Liver (tissue), 9 donors: ENCODE data around the gene TMEM89. TPM values are rescaled to one million over a fixed set of nuclear protein-coding genes. Genes with fewer than 3 reads are reported as not detected.

Source experiments
- DNase-seq: peaks from one replicate; pipeline ENCODE4 v3.0.0-alpha.2; 2017; ENCODE audit warnings: low spot score
- H3K27ac ChIP-seq, 2 donors: one replicate each; pipeline ENCODE4 v1.7.0; 2013; ENCODE audit warnings: inconsistent platforms in 2 of 2, low read length in 2 of 2, control low read depth in 1 of 2, low read depth in 1 of 2, mild to moderate bottlenecking in 1 of 2
- H3K27me3 ChIP-seq, 4 donors: one replicate each; pipeline versions ENCODE4 v1.6.1 to v1.7.0; 2013; ENCODE audit warnings: low read length in 3 of 4, inconsistent platforms in 1 of 4, mild to moderate bottlenecking in 1 of 4, moderate library complexity in 1 of 4; ENCODE audit not compliant: control insufficient read depth in 4 of 4, insufficient read depth in 4 of 4
- H3K36me3 ChIP-seq, 4 donors: one replicate each; pipeline versions ENCODE4 v1.6.1 to v1.7.0; 2013; ENCODE audit warnings: low read length in 3 of 4, mild to moderate bottlenecking in 3 of 4, low read depth in 1 of 4, moderate library complexity in 1 of 4; ENCODE audit not compliant: control insufficient read depth in 4 of 4, insufficient read depth in 3 of 4
- H3K4me1 ChIP-seq, 4 donors: one replicate each; pipeline versions ENCODE4 v1.6.1 to v1.7.0; 2013; ENCODE audit warnings: low read length in 3 of 4, mild to moderate bottlenecking in 3 of 4, moderate library complexity in 1 of 4; ENCODE audit not compliant: control insufficient read depth in 4 of 4, insufficient read depth in 4 of 4
- H3K4me3 ChIP-seq, 3 donors: one replicate each; pipeline versions ENCODE4 v1.6.1 to v1.7.0; 2013; ENCODE audit warnings: low read length in 3 of 3, control low read depth in 1 of 3, low read depth in 1 of 3, mild to moderate bottlenecking in 1 of 3
- H3K9ac ChIP-seq, 2 donors: one replicate each; pipeline ENCODE4 v1.7.0; 2013; ENCODE audit warnings: low read length in 2 of 2, mild to moderate bottlenecking in 2 of 2, moderate library complexity in 2 of 2, control low read depth in 1 of 2, low read depth in 1 of 2
- H3K9me3 ChIP-seq, 4 donors: one replicate each; pipeline versions ENCODE4 v1.6.1 to v1.7.0; 2013; ENCODE audit warnings: low read length in 3 of 4; ENCODE audit not compliant: control insufficient read depth in 4 of 4
- EGR1 ChIP-seq, 2 donors: IDR thresholded peaks; 2 replicates each; pipeline ENCODE4 v1.6.1; 2016 to 2018; ENCODE audit warnings: antibody characterized with exemption in 2 of 2, low read depth in 2 of 2
- FOXA1 ChIP-seq: IDR thresholded peaks from 2 replicates; pipeline ENCODE4 v1.6.1; 2016; ENCODE audit warnings: antibody characterized with exemption
- FOXA2 ChIP-seq: IDR thresholded peaks from 2 replicates; pipeline ENCODE4 v1.6.1; 2016; ENCODE audit warnings: antibody characterized with exemption
- GABPA ChIP-seq, 2 donors: IDR thresholded peaks in 1 of 2; conservative IDR thresholded peaks in 1 of 2; 2 replicates each; pipeline ENCODE4 v1.6.1; 2016; ENCODE audit warnings: antibody characterized with exemption in 2 of 2, mild to moderate bottlenecking in 1 of 2, moderate library complexity in 1 of 2
- HNF4A ChIP-seq, 2 donors: conservative IDR thresholded peaks; 2 replicates each; pipeline ENCODE4 v1.6.1; 2016; ENCODE audit warnings: antibody characterized with exemption in 2 of 2, mild to moderate bottlenecking in 2 of 2
- HNF4G ChIP-seq: IDR thresholded peaks from 2 replicates; pipeline ENCODE4 v1.6.1; 2016; ENCODE audit warnings: antibody characterized with exemption
- JUND ChIP-seq, 2 donors: IDR thresholded peaks; 2 replicates each; pipeline ENCODE4 v1.6.1; 2016; ENCODE audit warnings: antibody characterized with exemption in 2 of 2
- MAX ChIP-seq: IDR thresholded peaks from 2 replicates; pipeline ENCODE4 v1.6.1; 2016; ENCODE audit warnings: antibody characterized with exemption
- NR2F2 ChIP-seq: IDR thresholded peaks from 2 replicates; pipeline ENCODE4 v1.6.1; 2016; ENCODE audit warnings: antibody characterized with exemption
- RAD21 ChIP-seq, 2 donors: IDR thresholded peaks; 2 replicates each; pipeline ENCODE4 v1.6.1; 2016; ENCODE audit warnings: antibody characterized with exemption in 2 of 2, mild to moderate bottlenecking in 2 of 2
- REST ChIP-seq: IDR thresholded peaks from 2 replicates; pipeline ENCODE4 v1.6.1; 2016; ENCODE audit warnings: antibody characterized with exemption, mild to moderate bottlenecking
- RXRA ChIP-seq, 2 donors: IDR thresholded peaks; 2 replicates each; pipeline ENCODE4 v1.6.1; 2017 to 2018; ENCODE audit warnings: antibody characterized with exemption in 2 of 2, mild to moderate bottlenecking in 1 of 2
- SP1 ChIP-seq: IDR thresholded peaks from 2 replicates; pipeline ENCODE4 v1.6.1; 2018; ENCODE audit warnings: antibody characterized with exemption, mild to moderate bottlenecking
- TAF1 ChIP-seq: conservative IDR thresholded peaks from 2 replicates; pipeline ENCODE4 v1.6.1; 2016; ENCODE audit warnings: antibody characterized with exemption, mild to moderate bottlenecking
- YY1 ChIP-seq: IDR thresholded peaks from 2 replicates; pipeline ENCODE4 v1.6.1; 2016; ENCODE audit warnings: antibody characterized with exemption, mild to moderate bottlenecking
- ZBTB33 ChIP-seq: IDR thresholded peaks from 2 replicates; pipeline ENCODE4 v1.6.1; 2016; ENCODE audit warnings: antibody characterized with exemption
- WGBS: extraction: QIAGEN DNeasy Blood & Tissue Kit; methylation state at CpG from one replicate; pipeline ENCODE4 v1.1.7; 2013; 5-methylcytosine and 5-hydroxymethylcytosine counted together
- polyA plus RNA-seq, 2 donors: library from polyadenylated mRNA; stranded (reverse) in 1 of 2; unstranded in 1 of 2; fragments of 200-250 nt in 1 of 2; fragments of >200 nt in 1 of 2; fragmentation: Nextera tagmentation in 1 of 2; extraction: Ambion mirVana in 1 of 2; gene quantifications; one replicate each; pipeline versions ENCODE4 v1.2.1 to v1.2.3, GENCODE V29; 2013 to 2015
- total RNA-seq, 2 donors: library from RNA; depleted of rRNA; stranded (reverse); fragments of >200 nt; gene quantifications; one replicate each; pipeline ENCODE4 v1.2.3, GENCODE V29; 2014
- TF ChIP-seq, protein P1 (sequence below): fragments of 150-350 bp; IDR thresholded peaks from 2 replicates; pipeline ENCODE4 v1.5.1; 2017; ENCODE audit warnings: improper control_type of control experiment, low read depth, low read length; ENCODE audit not compliant: missing input control
- TF ChIP-seq, protein P2 (sequence below): IDR thresholded peaks from 2 replicates; pipeline ENCODE4 v1.6.1; 2016; ENCODE audit warnings: antibody characterized with exemption
- donor health status: healthy.
- donor health status: healthy.
- donor health status: healthy.
- donor health status: healthy.
- donor health status: healthy.

Gene TMEM89
- total and polyA plus RNA-seq, 4 donors = not detected

- TF ChIP-seq, protein P1, sequence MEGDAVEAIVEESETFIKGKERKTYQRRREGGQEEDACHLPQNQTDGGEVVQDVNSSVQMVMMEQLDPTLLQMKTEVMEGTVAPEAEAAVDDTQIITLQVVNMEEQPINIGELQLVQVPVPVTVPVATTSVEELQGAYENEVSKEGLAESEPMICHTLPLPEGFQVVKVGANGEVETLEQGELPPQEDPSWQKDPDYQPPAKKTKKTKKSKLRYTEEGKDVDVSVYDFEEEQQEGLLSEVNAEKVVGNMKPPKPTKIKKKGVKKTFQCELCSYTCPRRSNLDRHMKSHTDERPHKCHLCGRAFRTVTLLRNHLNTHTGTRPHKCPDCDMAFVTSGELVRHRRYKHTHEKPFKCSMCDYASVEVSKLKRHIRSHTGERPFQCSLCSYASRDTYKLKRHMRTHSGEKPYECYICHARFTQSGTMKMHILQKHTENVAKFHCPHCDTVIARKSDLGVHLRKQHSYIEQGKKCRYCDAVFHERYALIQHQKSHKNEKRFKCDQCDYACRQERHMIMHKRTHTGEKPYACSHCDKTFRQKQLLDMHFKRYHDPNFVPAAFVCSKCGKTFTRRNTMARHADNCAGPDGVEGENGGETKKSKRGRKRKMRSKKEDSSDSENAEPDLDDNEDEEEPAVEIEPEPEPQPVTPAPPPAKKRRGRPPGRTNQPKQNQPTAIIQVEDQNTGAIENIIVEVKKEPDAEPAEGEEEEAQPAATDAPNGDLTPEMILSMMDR = no peak
- TF ChIP-seq JUND (IDR thresholded peaks at IDR 0.05) (no peak), NR2F2 (no peak), GABPA (IDR thresholded peaks at IDR 0.05 in 1 of 2, conservative IDR thresholded peaks at IDR 0.05 in 1 of 2) (no peak), RAD21 (IDR thresholded peaks at IDR 0.05) (no peak)
These were observed 14.6 kb upstream of the TMEM89 start (continued) for GRCh38 chr3:48636149-48636655.

DNA sequence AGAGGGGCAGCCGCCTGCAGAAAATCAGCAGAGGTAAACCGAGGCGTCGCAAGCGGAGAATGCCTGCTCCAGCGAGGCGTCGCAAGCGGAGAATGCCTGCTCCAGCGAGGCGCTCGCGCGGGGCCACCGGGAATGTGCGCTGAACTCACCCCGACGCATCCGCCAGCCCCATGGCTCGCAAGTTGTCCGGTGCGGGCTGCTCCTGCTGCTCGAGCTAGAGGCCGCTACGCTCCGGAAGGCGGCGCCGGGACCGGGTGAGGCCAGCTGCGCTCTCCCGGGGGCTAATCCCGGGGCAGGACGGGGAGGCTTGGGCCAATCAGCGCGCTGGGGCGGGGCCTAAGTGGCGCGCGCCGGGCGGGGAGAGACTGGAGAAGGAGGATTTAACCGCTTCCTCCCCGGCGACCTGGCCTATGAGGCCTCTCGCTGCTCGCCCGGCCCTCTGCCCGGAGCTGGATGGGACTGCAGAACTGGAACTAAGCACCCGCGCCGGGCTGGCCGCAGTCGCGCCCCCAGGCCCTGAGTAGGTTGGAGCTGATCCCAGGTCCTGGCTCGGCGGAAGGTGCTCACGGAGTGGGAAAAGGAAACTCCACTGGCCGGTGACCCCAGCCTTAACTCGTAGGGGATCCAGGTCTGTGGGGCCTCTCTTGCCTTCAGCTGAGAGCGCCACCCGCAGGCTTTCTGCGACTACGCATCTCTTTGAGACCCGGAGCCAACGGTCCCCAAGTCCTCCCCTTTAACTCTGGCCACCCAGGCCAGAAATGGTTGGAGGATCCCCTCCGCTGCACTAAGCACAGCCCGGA is 13.9 kb upstream of the TMEM89 start, which contains the start of gene SLC26A6:
TSS of gene SLC26A6 (minus strand) at position 240 of the 800 bp plus-strand sequence. CDS start at position 172, 68 bp downstream.
- peak within 1 kb of the TSS; percentile 53 to 71 for H3K27ac ChIP-seq
- WGBS = 1% methylated on average over 68 of the region's 68 CpGs

More for the DNA sequence above, 13.9 kb upstream of the TMEM89 start, which contains the start of gene SLC26A6:
- peak within 1 kb of the TSS; percentile 42 to 83 for H3K9ac ChIP-seq
- H3K27me3 ChIP-seq = no peaks in the 10 kb centered on the region
- no peaks in the 10 kb centered on the region for H3K9me3 ChIP-seq
- peaks cover 0 to 9% (median 2%) of the 10 kb centered on the region in 4 donors for H3K36me3 ChIP-seq
- peak; percentile 57 for TF ChIP-seq REST
- TF ChIP-seq JUND (IDR thresholded peaks at IDR 0.05) = no peak
- TF ChIP-seq TAF1 = no peak
- TF ChIP-seq MAX = no peak
- no peak for TF ChIP-seq FOXA2
- TF ChIP-seq SP1 = peak; percentile 81
- peak in 1 of 2 donors; percentile 69 for TF ChIP-seq GABPA (IDR thresholded peaks at IDR 0.05 in 1 of 2, conservative IDR thresholded peaks at IDR 0.05 in 1 of 2)
- no peak for TF ChIP-seq RXRA (IDR thresholded peaks at IDR 0.05)
- TF ChIP-seq EGR1 (IDR thresholded peaks at IDR 0.05; ENCODE audit: low read depth in 2 of 2) = no peak
- TF ChIP-seq, protein P1 = peak; percentile 39
- TF ChIP-seq NR2F2 = peak; percentile 28
- TF ChIP-seq YY1 = no peak
- TF ChIP-seq RAD21 (IDR thresholded peaks at IDR 0.05) = peak in 1 of 2 donors; percentile 55
- no peak for TF ChIP-seq HNF4A (conservative IDR thresholded peaks at IDR 0.05)
- TF ChIP-seq ZBTB33 = no peak
- TF ChIP-seq FOXA1 = no peak
- no peak for TF ChIP-seq HNF4G
- TF ChIP-seq, protein P2, sequence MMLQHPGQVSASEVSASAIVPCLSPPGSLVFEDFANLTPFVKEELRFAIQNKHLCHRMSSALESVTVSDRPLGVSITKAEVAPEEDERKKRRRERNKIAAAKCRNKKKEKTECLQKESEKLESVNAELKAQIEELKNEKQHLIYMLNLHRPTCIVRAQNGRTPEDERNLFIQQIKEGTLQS = no peak
- DNase-seq = peak; percentile 96
- peaks cover 5 to 28% (median 16%) of the 10 kb centered on the region in 4 donors for H3K4me1 ChIP-seq
- H3K4me3 ChIP-seq = peak within 1 kb of the TSS; percentile 74 to 84 (median 74)
